ENCODE data around the gene PRKG1.

GRCh38 chr10:51180141-51180540 lies 105.9 kb downstream of the PRKG1 start:
- TF ChIP-seq CEBPB (IDR thresholded peaks at IDR 0.05; ENCODE audit: low read depth, low read length), result no peak
- TF ChIP-seq ASH2L (IDR thresholded peaks at IDR 0.05; ENCODE audit: low read length), result no peak
- TF ChIP-seq EP300 (IDR thresholded peaks at IDR 0.05; ENCODE audit: borderline replicate concordance in 1 of 2, low read depth in 2 of 2, low read length in 2 of 2), result no peak
- no peak for TF ChIP-seq RAD21 (IDR thresholded peaks at IDR 0.05 in 1 of 2, conservative IDR thresholded peaks at IDR 0.05 in 1 of 2; ENCODE audit: low read depth in 2 of 2, low read length in 2 of 2)
- TF ChIP-seq YY1 (IDR thresholded peaks at IDR 0.05; ENCODE audit: low read depth, low read length), result no peak
- TF ChIP-seq, protein P1, sequence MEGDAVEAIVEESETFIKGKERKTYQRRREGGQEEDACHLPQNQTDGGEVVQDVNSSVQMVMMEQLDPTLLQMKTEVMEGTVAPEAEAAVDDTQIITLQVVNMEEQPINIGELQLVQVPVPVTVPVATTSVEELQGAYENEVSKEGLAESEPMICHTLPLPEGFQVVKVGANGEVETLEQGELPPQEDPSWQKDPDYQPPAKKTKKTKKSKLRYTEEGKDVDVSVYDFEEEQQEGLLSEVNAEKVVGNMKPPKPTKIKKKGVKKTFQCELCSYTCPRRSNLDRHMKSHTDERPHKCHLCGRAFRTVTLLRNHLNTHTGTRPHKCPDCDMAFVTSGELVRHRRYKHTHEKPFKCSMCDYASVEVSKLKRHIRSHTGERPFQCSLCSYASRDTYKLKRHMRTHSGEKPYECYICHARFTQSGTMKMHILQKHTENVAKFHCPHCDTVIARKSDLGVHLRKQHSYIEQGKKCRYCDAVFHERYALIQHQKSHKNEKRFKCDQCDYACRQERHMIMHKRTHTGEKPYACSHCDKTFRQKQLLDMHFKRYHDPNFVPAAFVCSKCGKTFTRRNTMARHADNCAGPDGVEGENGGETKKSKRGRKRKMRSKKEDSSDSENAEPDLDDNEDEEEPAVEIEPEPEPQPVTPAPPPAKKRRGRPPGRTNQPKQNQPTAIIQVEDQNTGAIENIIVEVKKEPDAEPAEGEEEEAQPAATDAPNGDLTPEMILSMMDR (IDR thresholded peaks at IDR 0.05; ENCODE audit: control extremely low read depth in 1 of 3, insufficient read depth in 1 of 3, low read depth in 1 of 3, low read length in 3 of 3), result no peak
- no peak for TF ChIP-seq HDAC2 (IDR thresholded peaks at IDR 0.05; ENCODE audit: borderline replicate concordance in 1 of 2, low read depth in 2 of 2, low read length in 2 of 2)
- TF ChIP-seq EZH2 (IDR thresholded peaks at IDR 0.05; ENCODE audit: low read depth, low read length, severe bottlenecking), result no peak
- TF ChIP-seq POLR2AphosphoS5 (IDR thresholded peaks at IDR 0.05; ENCODE audit: low read depth, low read length), result no peak
- TF ChIP-seq NRF1 (IDR thresholded peaks at IDR 0.05; ENCODE audit: low read depth, low read length), result no peak
- no peak for TF ChIP-seq RFX5 (IDR thresholded peaks at IDR 0.05; ENCODE audit: borderline replicate concordance, low read depth, low read length)
- TF ChIP-seq POLR2A (IDR thresholded peaks at IDR 0.05; ENCODE audit: control extremely low read depth in 1 of 2, low read depth in 2 of 2, low read length in 2 of 2), result no peak
- TF ChIP-seq SP1 (IDR thresholded peaks at IDR 0.05; ENCODE audit: low read depth, low read length), result no peak
- TF ChIP-seq FOSL1 (IDR thresholded peaks at IDR 0.05; ENCODE audit: insufficient read depth, low read depth, low read length), result no peak

Data from H1 (cell line).